HG03432 (cell line): Measurements from ENCODE around the gene TCHH.
"Not testable (repeated sequence)": the region's sequence is repeated elsewhere in the genome, so short reads cannot be mapped to it uniquely, and the experiment has no call there.

Experiments used
- ATAC-seq: cut with Tn5 transposase; IDR thresholded peaks from one replicate; pipeline ENCODE4 v1.9.1; 2021; ENCODE audit warnings: mild to moderate bottlenecking, moderate library complexity; ENCODE audit not compliant: unreplicated experiment

TCHH gene

GRCh38 chr1:152115344-152115743 is at the start of gene TCHH:
Gene TCHH, minus strand, starts transcription at chr1:152115444. Its CDS starts 1,364 bp downstream, at chr1:152114080.
- ATAC-seq = no peak

DNA sequence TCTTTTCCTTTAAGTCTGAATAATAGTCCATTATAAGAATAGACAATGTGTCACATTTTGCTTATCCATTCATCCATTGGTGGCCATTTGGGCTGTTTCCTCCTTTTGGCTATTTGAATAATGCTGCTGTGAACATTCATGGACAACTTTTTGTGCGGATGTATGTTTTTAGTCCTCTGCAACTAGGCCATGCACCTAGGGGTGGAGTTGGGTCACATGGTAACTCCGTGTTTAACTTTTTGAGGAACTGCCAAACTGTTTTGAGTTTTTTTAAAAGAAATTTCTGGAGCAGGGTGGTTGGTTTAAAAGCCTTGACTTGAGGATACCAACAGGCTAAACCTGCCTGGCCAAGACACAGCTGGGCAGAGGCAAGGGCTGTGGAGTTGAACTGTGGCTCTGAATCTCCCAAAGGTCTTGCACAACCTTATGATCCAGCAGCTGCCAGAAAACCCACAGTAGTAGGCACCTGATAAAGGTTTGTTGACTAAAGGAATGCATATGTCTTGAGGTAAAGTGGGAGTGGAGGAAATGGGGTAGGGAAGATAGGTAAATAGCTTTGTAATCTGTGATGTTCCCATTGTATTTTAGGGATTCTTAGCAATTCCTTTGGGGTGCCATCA is 49.4 kb upstream of the TCHH start:
- ATAC-seq = no peak

- no peak for ATAC-seq
Observed at GRCh38 chr1:152162792-152163463, 47.7 kb upstream of the TCHH start.

GRCh38 chr1:152160576-152160975 is 45.3 kb upstream of the TCHH start:
- no peak for ATAC-seq

- ATAC-seq = no peak
Observed at GRCh38 chr1:152159144-152159543, 43.9 kb upstream of the TCHH start, which contains the start of gene RPTN. Gene RPTN, minus strand, starts transcription at chr1:152159228. Its CDS starts 1,339 bp downstream, at chr1:152157889.

DNA sequence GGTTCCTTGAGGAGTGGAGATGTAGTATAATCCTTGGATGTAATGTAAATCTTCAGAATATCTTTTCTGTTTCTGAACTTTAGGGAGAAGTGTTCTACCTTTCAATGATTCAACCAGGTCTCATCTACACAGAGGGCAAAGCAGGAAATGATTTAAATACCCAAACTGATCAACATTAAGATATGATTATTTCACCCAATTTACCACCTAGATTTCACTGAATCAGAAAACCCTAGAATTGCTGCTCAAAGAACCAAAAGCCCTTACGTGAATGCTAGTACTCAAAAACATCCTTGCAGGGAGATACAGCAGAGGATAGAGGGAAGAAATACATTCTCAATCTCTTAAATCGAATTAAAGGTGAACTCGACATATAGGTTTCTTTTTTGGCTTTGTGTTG is 38.8 kb upstream of the TCHH start:
- ATAC-seq = no peak

- ATAC-seq = no peak
Observed at GRCh38 chr1:152151646-152152045, 36.4 kb upstream of the TCHH start.

GRCh38 chr1:152148981-152149380 is 33.7 kb upstream of the TCHH start:
- no peak for ATAC-seq

DNA sequence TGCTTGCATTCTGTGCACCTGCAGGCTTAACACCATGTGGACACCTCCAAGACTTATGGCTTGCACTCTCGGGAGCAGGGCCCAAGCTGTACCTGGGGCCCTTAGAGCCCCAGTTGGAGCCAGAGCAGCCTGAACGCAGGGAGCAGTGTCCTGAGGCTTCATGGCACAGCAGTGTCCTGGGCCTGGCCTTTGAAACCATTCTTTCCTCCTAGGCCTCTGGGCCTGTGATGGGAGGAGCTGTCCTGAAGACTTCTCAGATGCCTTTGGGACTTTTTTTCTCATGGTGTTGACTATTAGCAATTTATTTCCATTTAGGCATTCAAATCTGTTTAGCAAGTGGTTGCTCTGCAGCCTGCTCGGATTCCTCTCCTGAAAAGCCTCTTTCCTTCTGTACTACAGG is 32.8 kb upstream of the TCHH start:
- ATAC-seq = no peak

- ATAC-seq = no peak
Observed at GRCh38 chr1:152145769-152146168, 30.5 kb upstream of the TCHH start.

- ATAC-seq = not testable (repeated sequence)
Observed at GRCh38 chr1:152144674-152145183, 29.5 kb upstream of the TCHH start.

DNA sequence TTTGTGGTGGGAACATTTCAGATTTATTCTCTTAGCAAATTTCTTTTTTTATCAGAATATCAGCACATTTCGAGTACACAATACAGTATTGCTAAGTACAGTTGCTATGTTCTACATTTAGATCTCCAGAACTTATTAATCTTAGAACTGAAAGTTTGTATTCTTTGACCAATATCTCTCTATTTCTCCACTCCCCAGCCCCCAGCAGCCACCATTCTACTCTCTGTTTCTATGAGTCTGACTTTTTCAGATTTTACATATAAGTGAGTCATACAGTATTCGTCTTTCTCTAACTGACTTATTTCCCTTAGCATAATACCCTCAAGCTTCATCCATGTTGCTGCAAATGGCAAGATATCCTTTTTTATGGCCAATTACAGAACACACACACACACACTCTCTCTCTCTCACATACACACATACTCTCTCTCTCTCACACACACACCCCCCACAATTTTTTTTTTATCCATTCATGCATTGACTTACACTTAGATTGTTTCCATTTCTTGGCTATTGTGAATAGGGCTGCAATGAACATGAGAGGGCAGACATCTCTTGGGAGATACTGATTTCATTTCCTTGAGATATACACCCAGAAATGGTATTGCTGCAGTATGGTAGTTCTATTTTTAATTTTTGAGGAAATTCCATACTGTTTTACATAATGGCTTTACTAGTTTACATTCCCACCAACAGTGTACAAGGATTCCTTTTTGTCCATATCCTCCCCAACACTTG is 28.1 kb upstream of the TCHH start:
- peak; percentile 77 for ATAC-seq

DNA sequence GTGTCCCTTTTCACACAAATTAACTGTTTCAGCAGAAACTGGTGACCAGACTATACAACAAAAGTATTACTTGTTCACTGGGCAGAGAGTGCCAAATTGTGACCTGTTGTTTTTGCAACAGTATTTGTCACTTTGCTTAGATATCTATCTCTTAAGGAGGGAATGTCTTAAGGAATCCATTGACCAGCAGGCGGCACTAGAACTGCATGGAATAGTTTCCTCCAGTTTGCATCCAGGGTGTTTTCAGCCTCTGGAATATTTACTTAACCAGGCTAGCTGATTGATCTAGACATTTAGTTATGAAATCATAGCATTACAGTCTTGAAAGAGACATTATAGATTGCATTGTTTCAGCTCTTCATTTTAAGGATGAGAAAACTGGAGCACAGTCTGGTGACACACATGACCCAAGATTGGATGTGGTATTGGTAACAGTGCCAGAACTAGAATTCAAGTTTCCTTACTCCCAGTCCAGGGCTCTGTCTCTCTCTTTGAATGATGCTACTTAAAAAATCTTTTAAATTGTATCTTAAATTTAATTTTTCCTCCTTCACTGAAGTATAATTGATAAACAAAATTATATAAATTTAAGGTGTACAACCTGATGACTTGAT is 26.8 kb upstream of the TCHH start:
- ATAC-seq = no peak

GRCh38 chr1:152137215-152137614 is 22.0 kb upstream of the TCHH start:
- ATAC-seq = no peak

DNA sequence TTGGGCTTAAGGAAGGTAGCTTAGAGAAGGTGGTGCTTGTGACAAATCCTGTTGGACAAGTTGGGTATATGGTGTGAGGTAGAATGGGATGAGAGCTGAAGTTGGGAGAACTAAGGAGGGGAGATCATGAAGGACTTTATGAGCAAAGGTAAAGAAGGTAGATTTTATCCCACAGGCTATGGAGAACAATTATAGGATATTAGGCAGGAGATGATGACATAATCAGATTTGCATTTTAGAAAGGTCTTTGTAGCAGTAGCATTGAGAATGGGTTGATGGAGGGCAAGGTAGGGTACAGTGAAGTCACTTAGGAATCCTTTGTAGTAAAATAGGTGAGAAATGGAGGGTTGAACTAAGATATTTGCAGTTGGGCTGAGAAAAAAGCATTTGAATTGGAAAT is 14.9 kb upstream of the TCHH start:
- ATAC-seq = no peak

- ATAC-seq = no peak
Observed at GRCh38 chr1:152127673-152128072, 12.4 kb upstream of the TCHH start.

GRCh38 chr1:152125834-152126443 is 10.7 kb upstream of the TCHH start:
- ATAC-seq = no peak

- no peak for ATAC-seq
Observed at GRCh38 chr1:152118915-152119314, 3.7 kb upstream of the TCHH start.

GRCh38 chr1:152112885-152113432 is 2.3 kb downstream of the TCHH start:
- no peak for ATAC-seq

DNA sequence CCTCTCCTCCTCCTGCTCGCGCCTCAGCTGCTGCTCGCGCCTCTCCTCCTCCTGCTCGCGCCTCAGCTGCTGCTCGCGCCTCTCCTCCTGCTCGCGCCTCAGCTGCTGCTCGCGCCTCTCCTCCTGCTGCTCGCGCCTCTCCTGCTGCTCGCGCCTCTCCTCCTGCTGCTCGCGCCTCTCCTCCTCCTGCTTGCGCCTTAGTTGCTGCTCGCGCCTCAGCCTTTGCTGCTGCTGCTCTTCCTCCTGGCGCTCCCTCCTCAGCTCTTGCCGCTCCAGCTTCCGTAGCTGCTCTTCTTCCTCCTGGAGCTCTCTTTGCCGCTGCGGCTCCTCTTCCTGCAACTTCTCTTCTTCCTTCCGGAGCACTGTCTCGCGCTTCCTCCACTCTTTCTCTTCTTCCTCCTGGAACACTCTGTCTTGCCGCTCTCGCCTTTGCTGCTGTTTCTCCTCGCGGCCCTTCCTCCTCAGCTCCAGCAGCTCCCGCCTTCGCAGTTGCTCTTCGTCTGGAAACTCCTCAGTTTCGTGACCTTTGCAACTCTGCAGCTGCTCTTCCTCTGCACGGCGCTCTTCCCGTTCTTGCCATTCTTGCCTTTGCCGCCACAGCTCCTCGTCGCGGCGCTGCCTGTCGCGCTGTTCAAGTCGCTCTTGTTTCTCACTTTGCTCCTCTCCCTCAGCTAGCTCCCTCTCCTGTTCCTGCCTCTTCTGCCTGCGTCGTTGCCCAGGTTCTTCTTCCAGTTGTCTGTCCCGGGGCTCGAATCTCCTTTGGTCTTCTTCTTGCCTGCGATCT is 3.0 kb downstream of the TCHH start:
- ATAC-seq = no peak
